NCI-H187 treated with DMSO at 0.1 percent for 48 hours (cell line): Measurements from ENCODE around the gene SLC9A9.
"Not testable (repeated sequence)": the region's sequence is repeated elsewhere in the genome, so short reads cannot be mapped to it uniquely, and the experiment has no call there.

Experiments used
- DNase-seq: peaks from one replicate; lab custom pipeline; 2025; lab: John Stamatoyannopoulos, UW

The SLC9A9 gene

GRCh38 chr3:143551761-143552160 is 296.5 kb downstream of the SLC9A9 start:
- no peak for DNase-seq

- no peak for DNase-seq
These were observed 299.3 kb downstream of the SLC9A9 start for GRCh38 chr3:143548861-143549497.

GRCh38 chr3:143548393-143548792 is 299.9 kb downstream of the SLC9A9 start:
- no peak for DNase-seq

- DNase-seq = no peak
These were observed 309.7 kb downstream of the SLC9A9 start for GRCh38 chr3:143538577-143538981.

GRCh38 chr3:143538061-143538460 is 310.2 kb downstream of the SLC9A9 start:
- no peak for DNase-seq

- no peak for DNase-seq
These were observed 311.3 kb downstream of the SLC9A9 start for GRCh38 chr3:143536817-143537535.

GRCh38 chr3:143535994-143536784 is 312.1 kb downstream of the SLC9A9 start:
- no peak for DNase-seq

- no peak for DNase-seq
These were observed 314.9 kb downstream of the SLC9A9 start for GRCh38 chr3:143533391-143533790.

- DNase-seq = no peak
These were observed 316.2 kb downstream of the SLC9A9 start for GRCh38 chr3:143532091-143532490.

GRCh38 chr3:143531101-143531500 is 317.2 kb downstream of the SLC9A9 start:
- no peak for DNase-seq

- DNase-seq = no peak
These were observed 318.5 kb downstream of the SLC9A9 start for GRCh38 chr3:143529798-143530197.

GRCh38 chr3:143529018-143529478 is 319.2 kb downstream of the SLC9A9 start:
- DNase-seq = no peak

GRCh38 chr3:143526011-143526545 is 322.2 kb downstream of the SLC9A9 start:
- no peak for DNase-seq

- no peak for DNase-seq
These were observed 322.9 kb downstream of the SLC9A9 start for GRCh38 chr3:143525408-143525807.

GRCh38 chr3:143521803-143522202 is 326.5 kb downstream of the SLC9A9 start:
- no peak for DNase-seq

- DNase-seq = not testable (repeated sequence)
These were observed 331.1 kb downstream of the SLC9A9 start for GRCh38 chr3:143517131-143517530.

- DNase-seq = no peak
These were observed 333.4 kb downstream of the SLC9A9 start for GRCh38 chr3:143514874-143515273.

- no peak for DNase-seq
These were observed 334.2 kb downstream of the SLC9A9 start for GRCh38 chr3:143514109-143514508.

GRCh38 chr3:143511174-143511879 is 336.9 kb downstream of the SLC9A9 start:
- DNase-seq = no peak

- DNase-seq = no peak
These were observed 337.7 kb downstream of the SLC9A9 start for GRCh38 chr3:143510601-143511000.

GRCh38 chr3:143507735-143508580 is 340.3 kb downstream of the SLC9A9 start:
- no peak for DNase-seq
